ENCODE measurements around the gene C21orf58. TPM values are rescaled to one million over a fixed set of nuclear protein-coding genes. Genes with fewer than 3 reads are reported as not detected.

The C21orf58 gene
- total RNA-seq, 4 donors from 2014 or later: 2.2 to 4.8 (median 2.3) TPM

- no peak for DNase-seq (ENCODE audit: low spot score in 2 of 2)
- TF ChIP-seq CTCF (IDR thresholded peaks at IDR 0.05) (no peak), POLR2A (IDR thresholded peaks at IDR 0.05) (no peak)
- H3K4me3 ChIP-seq (ENCODE audit: low read depth, poor library complexity, severe bottlenecking): no peak overlapping the region
- intact Hi-C loops (cut with DNase I; ENCODE audit: low total_unique reads): no loop called here
- 69 to 74% methylated on average over 15 of the region's 15 CpGs for WGBS, 2 donors
Observed at GRCh38 chr21:46284077-46284644, 39.5 kb downstream of the C21orf58 start.

GRCh38 chr21:46274797-46275390 lies 48.8 kb downstream of the C21orf58 start:
- intact Hi-C loops (cut with DNase I; ENCODE audit: low total_unique reads): no loop called here
- 94 to 96% methylated on average over 11 of the region's 11 CpGs for WGBS, 2 donors
- H3K4me3 ChIP-seq (ENCODE audit: low read depth, poor library complexity, severe bottlenecking): no peak overlapping the region
- TF ChIP-seq POLR2A (IDR thresholded peaks at IDR 0.05) (no peak), CTCF (IDR thresholded peaks at IDR 0.05) (no peak)
- no peak for DNase-seq (ENCODE audit: low spot score in 2 of 2)

GRCh38 chr21:46273341-46273740 lies 50.3 kb downstream of the C21orf58 start:
- WGBS, 2 donors: 96 to 97% methylated on average over 14 of the region's 14 CpGs
- no peak for TF ChIP-seq POLR2A (IDR thresholded peaks at IDR 0.05)
- TF ChIP-seq CTCF (IDR thresholded peaks at IDR 0.05): no peak
- no peak overlapping the region for H3K4me3 ChIP-seq (ENCODE audit: low read depth, poor library complexity, severe bottlenecking)
- no peak for DNase-seq (ENCODE audit: low spot score in 2 of 2)
- intact Hi-C loops (cut with DNase I; ENCODE audit: low total_unique reads): no loop called here

DNA sequence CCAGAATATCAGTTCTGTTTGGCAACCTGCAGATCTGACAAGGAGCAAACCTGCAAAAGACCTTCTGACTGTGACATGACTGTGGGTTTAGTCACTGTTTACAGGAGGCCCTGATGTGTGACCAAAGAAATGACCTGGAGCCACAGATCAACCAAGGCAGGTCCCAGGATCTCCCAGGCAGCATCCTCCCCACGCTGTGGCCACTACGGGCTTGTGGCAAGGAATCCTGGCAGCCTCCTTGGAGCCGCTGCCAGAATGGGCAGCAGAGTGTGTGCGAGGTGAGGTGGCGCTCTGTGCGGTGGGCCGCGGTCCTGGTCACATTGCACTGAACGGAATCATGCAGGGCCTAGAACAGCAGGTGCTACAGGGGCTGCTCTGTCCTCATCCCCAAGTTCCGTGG lies 54.2 kb downstream of the C21orf58 start:
- intact Hi-C loops (cut with DNase I; ENCODE audit: low total_unique reads): no loop called here
- H3K4me3 ChIP-seq (ENCODE audit: low read depth, poor library complexity, severe bottlenecking): no peak overlapping the region
- TF ChIP-seq CTCF (IDR thresholded peaks at IDR 0.05) (no peak), POLR2A (IDR thresholded peaks at IDR 0.05) (no peak)
- DNase-seq (ENCODE audit: low spot score in 2 of 2): no peak
- WGBS, 2 donors: 92 to 96% methylated on average over 10 of the region's 10 CpGs

GRCh38 chr21:46268371-46268770 lies 55.3 kb downstream of the C21orf58 start:
- intact Hi-C loops (cut with DNase I; ENCODE audit: low total_unique reads): no loop called here
- TF ChIP-seq CTCF (IDR thresholded peaks at IDR 0.05) (no peak), POLR2A (IDR thresholded peaks at IDR 0.05) (no peak)
- no peak for DNase-seq (ENCODE audit: low spot score in 2 of 2)
- WGBS, 2 donors: 87 to 91% methylated on average over 13 of the region's 13 CpGs
- H3K4me3 ChIP-seq (ENCODE audit: low read depth, poor library complexity, severe bottlenecking): no peak overlapping the region

DNA sequence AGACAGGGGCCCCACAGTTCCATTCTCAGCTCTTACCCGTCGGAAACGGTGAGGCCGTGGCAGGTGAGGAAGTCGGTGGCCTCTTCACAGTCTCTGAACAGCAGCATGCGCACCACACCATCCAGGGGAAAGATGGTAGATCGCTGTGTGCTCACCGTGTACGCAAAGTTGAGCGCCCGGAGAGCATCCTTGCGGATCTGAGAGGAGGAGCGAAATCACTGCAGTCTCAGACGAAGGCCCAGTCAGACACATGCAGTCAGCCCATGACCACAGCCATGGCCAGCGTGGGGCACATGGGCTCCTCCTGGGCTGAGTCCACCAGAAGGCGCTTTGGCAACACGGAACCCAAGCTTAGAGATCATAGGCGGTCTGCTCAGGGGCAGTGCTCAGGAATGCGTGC lies 56.7 kb downstream of the C21orf58 start:
- TF ChIP-seq POLR2A (IDR thresholded peaks at IDR 0.05) (no peak), CTCF (IDR thresholded peaks at IDR 0.05) (no peak)
- WGBS, 2 donors: 93 to 95% methylated on average over 19 of the region's 19 CpGs
- no peak overlapping the region for H3K4me3 ChIP-seq (ENCODE audit: low read depth, poor library complexity, severe bottlenecking)
- no peak for DNase-seq (ENCODE audit: low spot score in 2 of 2)
- intact Hi-C loops (cut with DNase I; ENCODE audit: low total_unique reads): no loop called here
